ENCODE measurements around the gene SDK1.

GRCh38 chr7:3607847-3608246, 306.8 kb downstream of the SDK1 start:
- TF ChIP-seq, protein P1, sequence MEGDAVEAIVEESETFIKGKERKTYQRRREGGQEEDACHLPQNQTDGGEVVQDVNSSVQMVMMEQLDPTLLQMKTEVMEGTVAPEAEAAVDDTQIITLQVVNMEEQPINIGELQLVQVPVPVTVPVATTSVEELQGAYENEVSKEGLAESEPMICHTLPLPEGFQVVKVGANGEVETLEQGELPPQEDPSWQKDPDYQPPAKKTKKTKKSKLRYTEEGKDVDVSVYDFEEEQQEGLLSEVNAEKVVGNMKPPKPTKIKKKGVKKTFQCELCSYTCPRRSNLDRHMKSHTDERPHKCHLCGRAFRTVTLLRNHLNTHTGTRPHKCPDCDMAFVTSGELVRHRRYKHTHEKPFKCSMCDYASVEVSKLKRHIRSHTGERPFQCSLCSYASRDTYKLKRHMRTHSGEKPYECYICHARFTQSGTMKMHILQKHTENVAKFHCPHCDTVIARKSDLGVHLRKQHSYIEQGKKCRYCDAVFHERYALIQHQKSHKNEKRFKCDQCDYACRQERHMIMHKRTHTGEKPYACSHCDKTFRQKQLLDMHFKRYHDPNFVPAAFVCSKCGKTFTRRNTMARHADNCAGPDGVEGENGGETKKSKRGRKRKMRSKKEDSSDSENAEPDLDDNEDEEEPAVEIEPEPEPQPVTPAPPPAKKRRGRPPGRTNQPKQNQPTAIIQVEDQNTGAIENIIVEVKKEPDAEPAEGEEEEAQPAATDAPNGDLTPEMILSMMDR (IDR thresholded peaks at IDR 0.05) = no peak
- TF ChIP-seq POLR2A (IDR thresholded peaks at IDR 0.05) = no peak
- TF ChIP-seq POLR2AphosphoS5 (IDR thresholded peaks at IDR 0.05) = no peak
